Measurements from ENCODE around the gene NPSR1. TPM values are rescaled to one million over a fixed set of nuclear protein-coding genes. Genes with fewer than 3 reads are reported as not detected.
"Not testable (repeated sequence)": the region's sequence is repeated elsewhere in the genome, so short reads cannot be mapped to it uniquely, and the experiment has no call there.

The NPSR1 gene
- total and polyA plus RNA-seq, 2 donors: 0.05 to 0.23 TPM

DNA sequence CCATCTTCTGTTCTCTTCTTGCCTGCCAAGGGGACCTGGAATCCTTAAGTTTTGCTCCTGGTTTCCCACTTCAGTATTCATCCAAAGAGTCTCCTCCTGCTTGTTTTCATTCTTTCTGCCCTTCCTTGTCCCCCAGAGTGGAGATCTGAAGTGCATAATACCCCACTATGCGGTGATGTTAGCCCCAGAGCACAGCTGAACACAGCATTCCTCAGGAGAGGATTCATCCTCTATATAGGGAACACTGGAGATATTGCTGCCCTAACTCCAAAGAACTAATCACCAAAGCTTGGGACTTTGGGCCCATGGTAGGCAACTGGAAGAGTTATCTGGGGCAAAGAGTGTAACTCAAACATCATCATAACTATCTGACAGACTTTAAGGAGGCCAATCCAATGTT is 201.3 kb downstream of the NPSR1 start:
- H3K27me3 ChIP-seq (ENCODE audit: control insufficient read depth in 2 of 2, insufficient read depth in 1 of 2, low read length in 1 of 2); H3K4me3 ChIP-seq (ENCODE audit: low read length in 2 of 2); DNase-seq (ENCODE audit: low read depth in 6 of 9, low spot score in 9 of 9); H3K4me1 ChIP-seq (ENCODE audit: control insufficient read depth in 2 of 2, insufficient read depth in 2 of 2, low read length in 2 of 2); H3K27ac ChIP-seq (ENCODE audit: low read depth in 1 of 2, low read length in 1 of 2); H3K36me3 ChIP-seq (ENCODE audit: control insufficient read depth in 2 of 2, insufficient read depth in 2 of 2, low read length in 1 of 2); H3K9me3 ChIP-seq (ENCODE audit: control insufficient read depth in 2 of 2, insufficient read depth in 1 of 2, low read length in 1 of 2): not testable (repeated sequence)
- 95% methylated on average over 1 of the region's 1 CpG for WGBS

DNA sequence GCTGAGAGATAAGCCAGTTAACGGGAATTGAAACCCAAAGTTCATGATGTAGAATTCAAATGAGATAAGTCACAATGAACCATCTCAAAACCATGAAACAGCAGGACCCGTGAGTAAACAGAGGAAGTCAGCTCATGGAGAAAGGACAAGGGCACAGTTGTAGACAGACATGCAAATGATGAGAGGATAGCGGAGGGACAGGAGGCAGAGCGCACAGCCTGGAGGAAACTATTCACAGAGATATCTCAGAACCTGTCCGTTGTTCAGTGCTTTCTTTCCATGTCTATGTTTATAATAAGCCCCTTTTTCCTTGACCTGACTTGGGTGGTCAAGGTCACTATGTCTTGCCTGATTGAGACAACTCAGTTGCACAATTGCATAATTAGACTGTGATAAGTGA is 208.2 kb downstream of the NPSR1 start:
- H3K4me1 ChIP-seq (ENCODE audit: control insufficient read depth in 2 of 2, insufficient read depth in 2 of 2, low read length in 2 of 2); DNase-seq (ENCODE audit: low read depth in 6 of 9, low spot score in 9 of 9); H3K27me3 ChIP-seq (ENCODE audit: control insufficient read depth in 2 of 2, insufficient read depth in 1 of 2, low read length in 1 of 2); H3K27ac ChIP-seq (ENCODE audit: low read depth in 1 of 2, low read length in 1 of 2); H3K4me3 ChIP-seq (ENCODE audit: low read length in 2 of 2); H3K36me3 ChIP-seq (ENCODE audit: control insufficient read depth in 2 of 2, insufficient read depth in 2 of 2, low read length in 1 of 2); H3K9me3 ChIP-seq (ENCODE audit: control insufficient read depth in 2 of 2, insufficient read depth in 1 of 2, low read length in 1 of 2): not testable (repeated sequence)
- 95% methylated on average over 4 of the region's 5 CpGs for WGBS

DNA sequence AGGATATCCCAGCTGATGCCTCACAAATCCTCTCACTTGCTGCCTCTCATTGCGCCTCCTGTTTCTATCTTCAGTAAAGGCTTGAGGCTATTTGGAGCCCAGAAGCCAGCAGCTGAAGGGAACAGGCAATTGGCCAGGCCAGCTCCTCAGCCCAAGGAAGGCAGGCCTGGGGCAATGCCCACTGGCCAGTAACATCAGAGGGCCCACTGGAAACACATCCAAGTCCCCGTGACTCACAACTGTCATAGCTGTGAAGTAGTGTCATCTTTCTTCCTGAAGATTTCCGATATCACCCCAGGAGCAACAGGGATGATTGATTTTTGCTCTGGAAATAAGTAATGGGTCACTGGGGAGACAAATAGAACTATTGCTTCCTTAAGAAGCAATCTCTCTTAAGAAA is 209.3 kb downstream of the NPSR1 start:
- not testable (repeated sequence) for H3K9me3 ChIP-seq (ENCODE audit: control insufficient read depth in 2 of 2, insufficient read depth in 1 of 2, low read length in 1 of 2); H3K27ac ChIP-seq (ENCODE audit: low read depth in 1 of 2, low read length in 1 of 2); H3K27me3 ChIP-seq (ENCODE audit: control insufficient read depth in 2 of 2, insufficient read depth in 1 of 2, low read length in 1 of 2); H3K36me3 ChIP-seq (ENCODE audit: control insufficient read depth in 2 of 2, insufficient read depth in 2 of 2, low read length in 1 of 2); H3K4me3 ChIP-seq (ENCODE audit: low read length in 2 of 2); DNase-seq (ENCODE audit: low read depth in 6 of 9, low spot score in 9 of 9); H3K4me1 ChIP-seq (ENCODE audit: control insufficient read depth in 2 of 2, insufficient read depth in 2 of 2, low read length in 2 of 2)
- WGBS: 97% methylated on average over 3 of the region's 3 CpGs

DNA sequence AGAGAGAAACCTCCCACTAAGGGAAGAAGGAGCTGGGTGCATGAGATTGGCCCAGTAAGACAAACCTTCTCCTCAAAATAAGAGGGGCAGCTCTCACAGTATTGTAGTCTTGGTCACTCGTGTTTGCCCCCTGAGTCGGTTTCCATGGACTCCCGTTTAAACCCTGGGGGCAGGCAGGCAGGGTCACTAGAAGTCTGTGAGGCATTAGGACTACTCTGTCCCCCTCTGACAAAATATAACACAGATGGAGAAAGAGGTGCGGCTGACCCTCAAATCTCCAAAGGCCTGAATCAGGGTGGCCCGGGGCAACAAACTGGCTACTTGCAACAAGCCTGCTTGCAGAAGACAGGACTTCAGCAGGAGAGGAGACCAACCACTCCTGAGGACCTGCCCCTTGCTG is 210.6 kb downstream of the NPSR1 start:
- not testable (repeated sequence) for H3K27me3 ChIP-seq (ENCODE audit: control insufficient read depth in 2 of 2, insufficient read depth in 1 of 2, low read length in 1 of 2); DNase-seq (ENCODE audit: low read depth in 6 of 9, low spot score in 9 of 9); H3K4me3 ChIP-seq (ENCODE audit: low read length in 2 of 2); H3K36me3 ChIP-seq (ENCODE audit: control insufficient read depth in 2 of 2, insufficient read depth in 2 of 2, low read length in 1 of 2); H3K27ac ChIP-seq (ENCODE audit: low read depth in 1 of 2, low read length in 1 of 2); H3K9me3 ChIP-seq (ENCODE audit: control insufficient read depth in 2 of 2, insufficient read depth in 1 of 2, low read length in 1 of 2); H3K4me1 ChIP-seq (ENCODE audit: control insufficient read depth in 2 of 2, insufficient read depth in 2 of 2, low read length in 2 of 2)
- WGBS: 93% methylated on average over 5 of the region's 5 CpGs

DNA sequence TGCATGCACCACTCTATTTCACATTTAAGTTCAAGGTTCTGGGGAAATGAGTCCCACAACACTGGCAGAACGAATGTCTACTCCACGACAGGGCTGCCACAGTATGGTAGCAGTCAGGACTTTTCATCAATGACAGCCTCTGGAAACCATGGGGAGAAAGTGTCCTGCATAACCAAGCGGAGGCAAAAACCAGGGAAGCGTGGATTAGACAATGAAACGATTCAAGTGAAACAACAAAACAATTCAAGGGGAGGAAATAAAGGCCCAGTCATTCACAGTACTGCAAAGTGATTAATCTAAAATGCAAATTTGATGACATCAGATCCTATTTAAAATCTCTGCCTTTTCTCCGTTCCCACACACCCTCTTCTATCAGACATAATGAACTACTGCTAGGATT is 211.0 kb downstream of the NPSR1 start:
- Histone ChIP-seq H3K4me1 (ENCODE audit: control insufficient read depth in 2 of 2, insufficient read depth in 2 of 2, low read length in 2 of 2) (no peaks in the 10 kb centered on the region), H3K36me3 (ENCODE audit: control insufficient read depth in 2 of 2, insufficient read depth in 2 of 2, low read length in 1 of 2) (no peaks in the 10 kb centered on the region), H3K27ac (ENCODE audit: low read depth in 1 of 2, low read length in 1 of 2) (no peak overlapping the region), H3K27me3 (ENCODE audit: control insufficient read depth in 2 of 2, insufficient read depth in 1 of 2, low read length in 1 of 2) (no peaks in the 10 kb centered on the region), H3K9me3 (ENCODE audit: control insufficient read depth in 2 of 2, insufficient read depth in 1 of 2, low read length in 1 of 2) (no peaks in the 10 kb centered on the region), H3K4me3 (ENCODE audit: low read length in 2 of 2) (no peak overlapping the region)
- WGBS: 95% methylated on average over 6 of the region's 6 CpGs
- no peak for DNase-seq (ENCODE audit: low read depth in 6 of 9, low spot score in 9 of 9)

DNA sequence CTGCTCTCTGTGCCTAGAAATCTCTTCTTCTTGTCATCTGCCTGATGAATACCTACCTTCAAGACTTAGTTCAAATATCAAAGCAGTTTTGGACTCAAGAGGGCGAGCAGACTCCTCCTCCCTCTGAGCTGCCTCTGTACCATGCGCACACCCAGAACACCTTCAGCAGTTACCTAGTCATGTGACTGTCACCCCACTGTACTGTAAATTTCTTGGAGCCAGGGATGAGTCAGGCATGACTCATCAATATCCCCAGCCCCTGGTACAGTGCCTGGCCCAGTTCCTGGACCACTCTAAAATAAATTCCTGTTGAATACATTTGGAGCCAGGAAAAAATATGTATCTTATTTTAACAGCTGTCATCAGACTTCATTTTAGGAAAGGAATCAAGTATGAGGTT is 212.0 kb downstream of the NPSR1 start:
- H3K36me3 ChIP-seq (ENCODE audit: control insufficient read depth in 2 of 2, insufficient read depth in 2 of 2, low read length in 1 of 2); H3K27ac ChIP-seq (ENCODE audit: low read depth in 1 of 2, low read length in 1 of 2); H3K27me3 ChIP-seq (ENCODE audit: control insufficient read depth in 2 of 2, insufficient read depth in 1 of 2, low read length in 1 of 2); H3K4me3 ChIP-seq (ENCODE audit: low read length in 2 of 2); H3K9me3 ChIP-seq (ENCODE audit: control insufficient read depth in 2 of 2, insufficient read depth in 1 of 2, low read length in 1 of 2); DNase-seq (ENCODE audit: low read depth in 6 of 9, low spot score in 9 of 9); H3K4me1 ChIP-seq (ENCODE audit: control insufficient read depth in 2 of 2, insufficient read depth in 2 of 2, low read length in 2 of 2): not testable (repeated sequence)
- WGBS: 88% methylated on average over 2 of the region's 2 CpGs

DNA sequence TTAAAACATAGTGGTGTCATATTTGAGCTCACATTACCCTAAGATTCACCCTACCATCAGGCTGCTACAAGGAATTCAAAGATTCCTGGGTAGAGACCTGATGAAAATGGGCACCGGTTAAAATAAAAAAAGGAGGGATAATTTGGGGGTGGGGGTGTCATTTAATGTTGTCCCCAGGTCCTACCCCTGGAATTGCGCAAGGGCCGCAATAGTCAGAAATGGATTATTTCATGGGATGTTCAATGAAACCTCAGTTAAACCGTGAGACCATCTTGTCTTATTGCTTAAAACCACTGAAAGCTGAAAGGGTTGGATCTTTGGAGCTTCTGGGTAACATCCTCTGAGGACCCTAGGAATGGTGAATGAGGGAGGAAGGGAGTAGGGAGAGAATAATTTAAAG is 216.3 kb downstream of the NPSR1 start:
- H3K27ac ChIP-seq (ENCODE audit: low read depth in 1 of 2, low read length in 1 of 2); H3K9me3 ChIP-seq (ENCODE audit: control insufficient read depth in 2 of 2, insufficient read depth in 1 of 2, low read length in 1 of 2); H3K27me3 ChIP-seq (ENCODE audit: control insufficient read depth in 2 of 2, insufficient read depth in 1 of 2, low read length in 1 of 2); H3K4me1 ChIP-seq (ENCODE audit: control insufficient read depth in 2 of 2, insufficient read depth in 2 of 2, low read length in 2 of 2); H3K4me3 ChIP-seq (ENCODE audit: low read length in 2 of 2); DNase-seq (ENCODE audit: low read depth in 6 of 9, low spot score in 9 of 9); H3K36me3 ChIP-seq (ENCODE audit: control insufficient read depth in 2 of 2, insufficient read depth in 2 of 2, low read length in 1 of 2): not testable (repeated sequence)
- 95% methylated on average over 4 of the region's 4 CpGs for WGBS

DNA sequence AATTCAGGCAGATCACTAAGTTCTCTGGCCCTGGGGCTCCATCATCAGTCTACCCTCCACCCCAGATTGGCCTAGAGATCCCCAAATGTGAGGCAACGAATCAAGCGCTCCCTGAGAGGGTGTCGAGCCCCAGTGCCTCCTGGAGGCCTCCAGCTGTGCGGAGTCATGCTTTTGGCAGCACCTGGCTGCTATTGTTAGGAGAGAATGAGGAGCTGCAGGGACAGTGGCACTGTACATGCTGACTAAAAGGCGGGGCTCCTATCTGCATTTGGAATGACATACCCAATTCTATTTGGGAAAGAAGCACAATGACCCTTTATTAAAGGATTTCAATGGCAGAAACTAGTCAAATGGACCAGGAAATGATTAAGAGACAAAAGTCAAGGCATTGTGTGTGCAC is 217.5 kb downstream of the NPSR1 start:
- DNase-seq (ENCODE audit: low read depth in 6 of 9, low spot score in 9 of 9): no peak
- H3K9me3 ChIP-seq (ENCODE audit: control insufficient read depth in 2 of 2, insufficient read depth in 1 of 2, low read length in 1 of 2): no peaks in the 10 kb centered on the region
- H3K36me3 ChIP-seq (ENCODE audit: control insufficient read depth in 2 of 2, insufficient read depth in 2 of 2, low read length in 1 of 2): no peaks in the 10 kb centered on the region
- no peaks in the 10 kb centered on the region for H3K4me1 ChIP-seq (ENCODE audit: control insufficient read depth in 2 of 2, insufficient read depth in 2 of 2, low read length in 2 of 2)
- no peak overlapping the region for H3K27ac ChIP-seq (ENCODE audit: low read depth in 1 of 2, low read length in 1 of 2)
- H3K4me3 ChIP-seq (ENCODE audit: low read length in 2 of 2): no peak overlapping the region
- WGBS: 92% methylated on average over 5 of the region's 5 CpGs
- H3K27me3 ChIP-seq (ENCODE audit: control insufficient read depth in 2 of 2, insufficient read depth in 1 of 2, low read length in 1 of 2): no peaks in the 10 kb centered on the region

DNA sequence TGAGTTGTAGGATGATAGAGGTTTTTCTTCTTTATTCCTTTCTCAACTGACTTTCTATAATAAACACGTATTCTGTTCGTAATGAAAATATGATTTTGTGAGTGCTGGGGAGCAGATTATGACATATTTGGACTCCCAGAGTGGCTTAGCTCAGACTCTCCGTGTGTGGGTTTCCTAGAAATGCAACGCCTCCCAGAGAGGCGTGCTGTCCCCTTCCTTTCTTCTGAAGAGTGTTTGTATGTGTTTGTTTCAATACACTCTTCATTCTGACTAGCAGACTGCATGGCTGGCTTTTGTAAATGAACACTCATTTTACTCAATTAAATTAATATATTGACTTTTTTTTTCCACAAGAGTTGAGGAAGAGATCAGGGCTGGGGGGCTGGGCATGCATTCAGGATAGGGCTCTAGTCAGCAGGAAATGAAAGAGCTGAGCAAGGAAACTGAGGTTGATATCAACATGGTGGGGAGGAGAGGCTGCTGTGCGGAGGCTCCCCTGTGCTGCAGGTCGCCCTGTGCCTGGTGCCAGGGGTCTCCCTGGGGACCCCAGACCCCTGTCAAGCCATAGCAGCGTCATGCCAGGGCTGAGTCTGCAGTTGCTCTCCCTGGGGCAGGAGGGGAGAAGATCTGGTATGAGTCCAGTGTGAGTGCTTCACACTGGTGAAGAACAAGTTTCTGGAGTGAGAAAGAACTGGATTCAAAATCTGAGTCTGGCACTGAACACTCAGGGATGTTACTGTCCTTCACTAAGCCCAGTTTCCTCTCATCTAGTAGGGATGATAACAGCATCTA is 221.1 kb downstream of the NPSR1 start:
- not testable (repeated sequence) for H3K4me1 ChIP-seq (ENCODE audit: control insufficient read depth in 2 of 2, insufficient read depth in 2 of 2, low read length in 2 of 2); DNase-seq (ENCODE audit: low read depth in 6 of 9, low spot score in 9 of 9); H3K27ac ChIP-seq (ENCODE audit: low read depth in 1 of 2, low read length in 1 of 2); H3K36me3 ChIP-seq (ENCODE audit: control insufficient read depth in 2 of 2, insufficient read depth in 2 of 2, low read length in 1 of 2); H3K9me3 ChIP-seq (ENCODE audit: control insufficient read depth in 2 of 2, insufficient read depth in 1 of 2, low read length in 1 of 2); H3K4me3 ChIP-seq (ENCODE audit: low read length in 2 of 2); H3K27me3 ChIP-seq (ENCODE audit: control insufficient read depth in 2 of 2, insufficient read depth in 1 of 2, low read length in 1 of 2)
- WGBS: 83% methylated on average over 8 of the region's 8 CpGs

Data from thymus (tissue), 11 donors.